ENCODE measurements around the gene CCDC183. TPM values are rescaled to one million over a fixed set of nuclear protein-coding genes. Genes with fewer than 3 reads are reported as not detected.

Gene CCDC183
- total and polyA plus RNA-seq, 2 of the 4 experiments (the other 2 are of a cell fraction): under 0.01 to 0.29 TPM

DNA sequence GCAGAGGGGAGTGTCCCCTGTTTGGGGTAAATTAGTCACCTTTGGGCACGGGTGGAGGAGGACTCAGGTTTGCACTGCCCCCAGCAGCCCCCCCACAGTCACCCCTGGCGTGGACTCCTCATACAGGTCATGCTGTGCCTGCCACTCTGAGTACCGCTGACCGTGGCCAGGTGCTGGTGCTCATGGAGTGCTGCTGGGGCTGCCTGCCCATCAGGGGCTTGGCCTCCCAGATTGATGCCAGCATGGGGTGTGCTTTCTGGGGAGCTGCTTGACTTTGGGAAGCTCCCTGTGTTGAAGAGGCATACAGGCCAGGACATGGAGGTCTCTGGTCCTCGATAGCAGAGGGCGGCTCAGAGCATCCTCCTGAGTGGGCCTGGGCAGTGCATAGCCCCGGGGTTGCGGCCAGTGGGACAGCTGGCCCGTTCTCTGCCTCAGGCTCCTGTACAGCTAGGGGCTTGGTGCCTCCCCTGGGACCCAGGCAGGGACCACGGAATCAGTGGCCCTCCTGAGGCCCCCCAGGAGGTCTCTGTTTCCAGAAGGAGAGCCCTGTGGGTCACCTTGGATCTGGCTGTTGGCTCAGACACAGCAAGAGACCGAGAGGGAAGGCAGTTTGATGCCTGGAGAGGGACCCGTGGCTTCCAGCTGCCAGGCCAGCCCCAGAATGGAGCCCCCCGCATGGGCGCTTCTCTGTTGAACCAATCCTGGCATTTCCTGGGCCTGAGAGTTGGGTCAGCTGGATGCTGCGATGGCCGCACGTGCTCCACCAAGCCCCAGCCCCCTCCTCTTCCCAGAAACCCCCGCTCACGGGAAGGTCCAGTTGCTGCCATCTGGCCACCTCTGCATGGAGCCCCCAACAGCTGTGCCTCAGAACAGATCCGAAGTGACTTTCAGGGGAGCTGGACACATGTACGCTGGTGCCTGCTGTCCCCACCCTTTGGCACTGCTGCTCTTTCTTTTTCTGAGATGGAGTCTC lies 40.1 kb downstream of the CCDC183 start:
- no peak overlapping the region for H4K5ac ChIP-seq (ENCODE audit: low read depth, low read length)
- no peak overlapping the region for H3K23ac ChIP-seq (ENCODE audit: low read depth, low read length)
- H3K4me2 ChIP-seq (ENCODE audit: low read depth, low read length): no peak overlapping the region
- H3K4ac ChIP-seq (ENCODE audit: low read depth, low read length): no peak overlapping the region
- no peak for ATAC-seq (ENCODE audit: low read depth)
- no peak overlapping the region for H2BK20ac ChIP-seq (ENCODE audit: low read depth, low read length)
- no peak overlapping the region for H2BK15ac ChIP-seq (ENCODE audit: low read depth, low read length)
- no peak overlapping the region for H2AK5ac ChIP-seq (ENCODE audit: low read depth, low read length)
- H2AK9ac ChIP-seq (replicated peaks; ENCODE audit: low read depth, low read length, poor library complexity): peak overlapping the region; percentile 55
- no peaks in the 10 kb centered on the region; a peak in 1 of 4 replicates for H3K79me1 ChIP-seq (ENCODE audit: low read depth in 1 of 2, low read length in 2 of 2)
- H3K4me3 ChIP-seq (ENCODE audit: insufficient read depth, low read depth, low read length): no peak overlapping the region
- no peak overlapping the region for H3K9ac ChIP-seq (ENCODE audit: low read depth, low read length)
- H3K27ac ChIP-seq (ENCODE audit: insufficient read depth, low read length): no peak overlapping the region
- H3K4me1 ChIP-seq (ENCODE audit: control insufficient read depth, insufficient read depth, low read length): peaks cover 5% of the 10 kb centered on the region
- H4K8ac ChIP-seq (ENCODE audit: low read depth in 2 of 2, low read length in 2 of 2): no peak overlapping the region
- no peak overlapping the region for H2BK120ac ChIP-seq (ENCODE audit: low read depth, low read length)
- in situ Hi-C loops (cut with MboI; ENCODE audit: low sequenced_read_pairs): no loop called here
- H3K18ac ChIP-seq (ENCODE audit: low read depth, low read length): no peak overlapping the region
- no peaks in the 10 kb centered on the region for H3K9me3 ChIP-seq (ENCODE audit: control insufficient read depth, insufficient read depth, low read length)
- intact Hi-C loops (cut with micrococcal nuclease): no loop called here
- no peaks in the 10 kb centered on the region for H3K27me3 ChIP-seq (ENCODE audit: control insufficient read depth, insufficient read depth, low read length)
- no TSS peak for BruUV-seq (replicated peaks)
- H3K56ac ChIP-seq (ENCODE audit: extremely low read depth, insufficient read depth, low read length): no peak overlapping the region
- H3K36me3 ChIP-seq (ENCODE audit: control insufficient read depth, insufficient read depth, low read length): peaks cover 31% of the 10 kb centered on the region
- dilution Hi-C loops (cut with HindIII; ENCODE audit: low sequenced_read_pairs, unreplicated experiment): no loop called here
- ChIA-PET POLR2A (ENCODE audit: unreplicated experiment) (no interaction called here), CTCF (no interaction called here)
- no peak for DNase-seq
- H3K14ac ChIP-seq (replicated peaks; ENCODE audit: low read depth, low read length): no peak overlapping the region
- no peak overlapping the region for H2AFZ ChIP-seq (replicated peaks; ENCODE audit: low read length, poor library complexity)
- no peak overlapping the region for H2BK5ac ChIP-seq (ENCODE audit: low read depth, low read length, poor library complexity, severe bottlenecking)
- peaks cover 2% of the 10 kb centered on the region; the same call in 1 of the 2 replicates for H3K9me1 ChIP-seq (ENCODE audit: insufficient read depth, low read length)
- 86% methylated on average over 11 of the region's 21 CpGs; no CpG with 5 or more reads in 1 of the 2 experiments for WGBS, 2 experiments (ENCODE audit: extremely low coverage in 2 of 2, insufficient read length in 1 of 2)
- peaks cover 4% of the 10 kb centered on the region; the same call in 1 of the 2 replicates for H4K20me1 ChIP-seq (ENCODE audit: insufficient read depth, low read length)
- no peak overlapping the region for H4K91ac ChIP-seq (ENCODE audit: insufficient read depth, low read depth, low read length)
- TF ChIP-seq RCOR1 (IDR thresholded peaks at IDR 0.05; ENCODE audit: insufficient replicate concordance, low read length) (no peak), MAFK (IDR thresholded peaks at IDR 0.05; ENCODE audit: low read depth, low read length) (no peak), NFE2L2 (IDR thresholded peaks at IDR 0.05; ENCODE audit: low read depth, low read length) (no peak), RAD21 (IDR thresholded peaks at IDR 0.05; ENCODE audit: low read length) (no peak), MAZ (IDR thresholded peaks at IDR 0.05; ENCODE audit: borderline replicate concordance, low read depth, low read length) (no peak), FOS (IDR thresholded peaks at IDR 0.05; ENCODE audit: low read depth, low read length) (no peak), RFX5 (IDR thresholded peaks at IDR 0.05; ENCODE audit: low read depth, low read length) (no peak), CEBPB (IDR thresholded peaks at IDR 0.05; ENCODE audit: low read depth, low read length) (no peak), CHD1 (IDR thresholded peaks at IDR 0.05; ENCODE audit: low read depth, low read length) (no peak), MXI1 (IDR thresholded peaks at IDR 0.05; ENCODE audit: borderline replicate concordance, low read depth, low read length) (no peak), BHLHE40 (IDR thresholded peaks at IDR 0.05; ENCODE audit: low read depth, low read length) (no peak)
- TF ChIP-seq, protein P1, sequence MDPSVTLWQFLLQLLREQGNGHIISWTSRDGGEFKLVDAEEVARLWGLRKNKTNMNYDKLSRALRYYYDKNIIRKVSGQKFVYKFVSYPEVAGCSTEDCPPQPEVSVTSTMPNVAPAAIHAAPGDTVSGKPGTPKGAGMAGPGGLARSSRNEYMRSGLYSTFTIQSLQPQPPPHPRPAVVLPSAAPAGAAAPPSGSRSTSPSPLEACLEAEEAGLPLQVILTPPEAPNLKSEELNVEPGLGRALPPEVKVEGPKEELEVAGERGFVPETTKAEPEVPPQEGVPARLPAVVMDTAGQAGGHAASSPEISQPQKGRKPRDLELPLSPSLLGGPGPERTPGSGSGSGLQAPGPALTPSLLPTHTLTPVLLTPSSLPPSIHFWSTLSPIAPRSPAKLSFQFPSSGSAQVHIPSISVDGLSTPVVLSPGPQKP (IDR thresholded peaks at IDR 0.05; ENCODE audit: borderline replicate concordance, low read depth, low read length): no peak
- TF ChIP-seq, protein P2, sequence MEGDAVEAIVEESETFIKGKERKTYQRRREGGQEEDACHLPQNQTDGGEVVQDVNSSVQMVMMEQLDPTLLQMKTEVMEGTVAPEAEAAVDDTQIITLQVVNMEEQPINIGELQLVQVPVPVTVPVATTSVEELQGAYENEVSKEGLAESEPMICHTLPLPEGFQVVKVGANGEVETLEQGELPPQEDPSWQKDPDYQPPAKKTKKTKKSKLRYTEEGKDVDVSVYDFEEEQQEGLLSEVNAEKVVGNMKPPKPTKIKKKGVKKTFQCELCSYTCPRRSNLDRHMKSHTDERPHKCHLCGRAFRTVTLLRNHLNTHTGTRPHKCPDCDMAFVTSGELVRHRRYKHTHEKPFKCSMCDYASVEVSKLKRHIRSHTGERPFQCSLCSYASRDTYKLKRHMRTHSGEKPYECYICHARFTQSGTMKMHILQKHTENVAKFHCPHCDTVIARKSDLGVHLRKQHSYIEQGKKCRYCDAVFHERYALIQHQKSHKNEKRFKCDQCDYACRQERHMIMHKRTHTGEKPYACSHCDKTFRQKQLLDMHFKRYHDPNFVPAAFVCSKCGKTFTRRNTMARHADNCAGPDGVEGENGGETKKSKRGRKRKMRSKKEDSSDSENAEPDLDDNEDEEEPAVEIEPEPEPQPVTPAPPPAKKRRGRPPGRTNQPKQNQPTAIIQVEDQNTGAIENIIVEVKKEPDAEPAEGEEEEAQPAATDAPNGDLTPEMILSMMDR (conservative IDR thresholded peaks at IDR 0.05; ENCODE audit: low read depth, low read length): no peak
- TF ChIP-seq, protein P3, sequence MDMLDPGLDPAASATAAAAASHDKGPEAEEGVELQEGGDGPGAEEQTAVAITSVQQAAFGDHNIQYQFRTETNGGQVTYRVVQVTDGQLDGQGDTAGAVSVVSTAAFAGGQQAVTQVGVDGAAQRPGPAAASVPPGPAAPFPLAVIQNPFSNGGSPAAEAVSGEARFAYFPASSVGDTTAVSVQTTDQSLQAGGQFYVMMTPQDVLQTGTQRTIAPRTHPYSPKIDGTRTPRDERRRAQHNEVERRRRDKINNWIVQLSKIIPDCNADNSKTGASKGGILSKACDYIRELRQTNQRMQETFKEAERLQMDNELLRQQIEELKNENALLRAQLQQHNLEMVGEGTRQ (IDR thresholded peaks at IDR 0.05; ENCODE audit: low read depth, low read length): no peak
